NCI-H1694 (cell line): ENCODE results near the gene SLC24A4.
"Not testable (repeated sequence)": the region's sequence is repeated elsewhere in the genome, so short reads cannot be mapped to it uniquely, and the experiment has no call there.

Experiments
- DNase-seq: peaks from one replicate; lab custom pipeline; 2025; lab: John Stamatoyannopoulos, UW

Gene SLC24A4

DNA sequence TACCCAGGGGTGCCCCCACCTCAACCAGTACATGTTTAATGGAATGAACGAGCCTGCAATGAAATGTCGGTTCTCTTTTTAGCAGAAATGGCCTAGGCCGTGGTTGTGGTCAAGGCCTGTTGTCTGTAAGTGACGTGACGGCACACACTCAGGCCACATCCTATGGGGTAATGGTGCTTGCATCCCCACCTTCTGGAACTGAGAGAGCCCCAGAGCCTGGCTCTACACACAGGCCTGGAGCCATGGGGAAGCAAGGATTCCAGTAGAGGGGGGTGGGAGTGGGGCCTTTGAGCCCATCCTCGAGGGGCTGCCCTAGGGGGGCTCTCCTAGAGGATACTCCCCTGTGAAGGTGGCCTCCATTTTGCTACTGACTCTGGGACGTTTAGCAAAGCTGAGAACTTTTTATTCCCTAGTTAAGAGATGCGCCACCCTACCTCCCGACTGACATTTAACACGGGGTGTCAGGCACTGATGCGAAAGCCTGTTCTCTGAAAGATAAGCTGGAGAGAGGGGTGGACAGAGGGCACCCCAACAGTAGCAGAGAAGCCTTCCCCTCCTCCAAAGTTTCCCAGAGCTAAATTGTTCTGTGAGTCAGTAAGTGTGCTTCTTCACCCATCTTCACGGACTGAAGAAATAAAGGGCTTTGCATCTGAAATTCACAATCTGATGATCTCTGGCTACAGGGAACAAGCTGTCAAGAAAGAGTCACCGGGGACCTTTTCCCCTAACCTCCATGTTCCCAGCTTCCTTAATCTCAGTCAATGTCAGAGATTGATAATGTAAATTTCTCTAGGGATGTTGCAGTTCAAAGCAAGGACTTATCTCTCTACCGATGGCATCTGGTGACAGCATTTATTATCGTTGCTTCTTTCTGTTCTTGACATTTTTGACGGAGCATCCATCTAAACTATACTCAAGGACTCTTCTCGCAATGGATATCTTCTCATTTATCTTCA is 197.4 kb downstream of the SLC24A4 start:
- no peak for DNase-seq

DNA sequence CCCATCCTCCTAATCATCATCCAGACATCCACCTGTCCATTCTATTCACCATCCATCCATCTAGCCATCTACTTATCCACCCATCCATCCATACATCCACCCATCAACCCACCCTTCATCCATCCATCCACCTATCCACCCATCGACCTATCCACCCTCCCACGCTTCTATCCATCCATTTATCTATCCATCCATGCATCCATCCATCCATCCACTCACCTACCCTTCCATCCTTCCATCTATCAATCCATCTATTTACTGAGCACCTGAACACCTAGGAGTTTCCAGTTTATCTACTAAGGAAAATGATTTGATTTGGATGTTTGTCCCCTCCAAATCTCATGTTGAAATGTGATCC is 198.1 kb downstream of the SLC24A4 start:
- DNase-seq: no peak

DNA sequence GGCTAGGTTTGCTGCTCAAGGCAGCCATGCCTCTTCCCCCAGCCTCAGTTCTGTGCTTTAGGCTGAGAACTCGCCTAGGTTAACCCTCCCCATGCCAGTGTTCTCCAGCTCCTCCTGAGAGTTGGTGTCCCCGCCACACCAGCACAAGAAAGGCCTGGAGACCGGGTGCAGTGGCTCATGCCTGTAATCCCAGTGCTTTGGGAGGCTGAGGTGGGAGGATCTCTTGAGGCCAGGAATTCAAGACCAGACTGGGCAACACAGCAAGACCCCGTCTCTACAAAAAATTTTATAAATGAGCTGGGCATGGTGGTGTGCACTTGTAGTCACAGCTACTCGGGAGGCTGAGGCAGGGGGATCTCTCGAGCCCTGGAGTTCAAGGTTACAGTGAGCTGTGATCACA is 200.8 kb downstream of the SLC24A4 start:
- no peak for DNase-seq

DNA sequence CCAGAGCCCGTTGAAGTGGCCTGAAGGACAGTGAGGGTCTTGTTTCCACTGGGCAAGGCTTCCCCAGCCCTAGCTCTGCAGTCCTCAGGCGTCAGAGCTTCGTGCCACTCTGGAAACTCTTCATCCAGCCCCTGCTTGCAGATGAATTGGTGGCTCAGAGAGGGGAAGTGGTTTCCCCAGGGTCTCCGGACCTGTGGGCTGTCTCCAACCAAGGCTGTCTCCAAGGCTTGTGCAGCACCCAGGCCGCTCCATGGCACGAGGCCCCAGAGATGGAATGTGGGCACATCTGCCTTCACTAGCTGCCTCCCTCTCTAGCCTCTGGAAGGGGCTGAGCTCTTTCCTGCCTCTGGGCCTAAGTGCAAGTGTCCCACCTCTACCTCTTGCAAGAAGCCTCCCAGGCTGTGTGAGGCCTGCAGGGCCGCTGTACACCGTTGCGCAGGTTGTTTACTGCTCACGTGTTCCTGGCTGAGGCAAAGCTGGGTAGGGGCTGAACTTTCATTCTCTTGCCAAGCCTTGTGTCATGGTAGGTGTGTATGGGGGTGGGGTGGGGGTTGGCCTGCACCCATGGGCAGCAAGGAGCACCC is 201.7 kb downstream of the SLC24A4 start:
- DNase-seq: no peak

DNA sequence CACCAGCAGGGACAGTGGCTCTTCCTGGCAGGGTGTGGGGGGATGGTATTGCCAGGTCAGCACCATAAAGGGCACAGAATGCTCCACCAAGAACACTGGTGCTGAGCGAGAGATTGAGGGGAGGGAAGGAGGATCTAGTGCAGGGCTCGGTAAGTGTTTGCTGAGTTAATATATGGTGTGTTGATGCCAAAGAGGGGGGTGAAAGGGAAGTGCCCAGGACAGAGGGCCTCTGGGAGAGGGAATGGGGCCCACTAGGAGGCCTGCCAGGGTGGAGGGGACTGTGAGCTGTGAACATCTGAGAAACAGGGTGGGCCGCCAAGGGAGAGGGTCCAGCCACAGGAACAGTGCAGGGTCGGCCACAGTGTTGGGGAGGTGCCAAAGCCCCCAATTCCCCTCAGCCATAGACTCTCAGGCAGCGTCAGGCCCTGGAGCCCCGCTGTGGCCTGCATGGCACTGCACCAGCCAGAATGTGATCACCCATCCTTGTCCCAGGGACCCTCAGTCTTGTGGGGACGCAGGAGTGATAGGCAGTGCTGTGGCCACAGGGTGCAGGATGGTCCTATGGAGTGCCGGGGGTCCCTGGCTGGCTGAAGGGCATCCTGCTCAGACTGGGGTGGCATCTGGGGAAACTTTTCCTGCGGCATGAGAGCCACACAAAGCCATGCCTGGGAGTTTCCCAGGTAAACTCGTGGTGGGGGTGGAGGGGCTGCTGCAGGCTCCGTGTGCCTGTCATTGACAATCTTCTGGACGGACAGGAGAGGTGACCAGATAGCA is 202.5 kb downstream of the SLC24A4 start:
- no peak for DNase-seq

DNA sequence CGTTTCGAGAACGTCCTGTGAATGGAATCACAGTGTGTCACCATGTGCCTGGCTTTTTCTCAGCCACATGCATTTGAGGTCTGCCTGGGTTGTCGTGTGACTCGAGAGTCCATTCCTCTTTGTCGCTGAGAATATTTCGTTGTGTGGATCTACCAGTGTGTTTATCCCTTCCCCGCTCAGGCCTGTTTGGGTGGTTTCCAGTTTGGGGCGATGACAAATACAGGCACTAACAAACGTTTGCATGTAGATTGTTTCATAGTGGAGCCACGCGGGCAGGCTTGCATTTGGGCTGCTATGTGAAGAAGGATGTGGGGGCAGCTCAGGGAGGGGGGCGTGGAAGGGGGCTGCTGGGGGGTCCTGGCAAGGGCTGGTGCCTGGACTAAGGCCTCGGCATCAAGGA is 204.8 kb downstream of the SLC24A4 start:
- no peak for DNase-seq

DNA sequence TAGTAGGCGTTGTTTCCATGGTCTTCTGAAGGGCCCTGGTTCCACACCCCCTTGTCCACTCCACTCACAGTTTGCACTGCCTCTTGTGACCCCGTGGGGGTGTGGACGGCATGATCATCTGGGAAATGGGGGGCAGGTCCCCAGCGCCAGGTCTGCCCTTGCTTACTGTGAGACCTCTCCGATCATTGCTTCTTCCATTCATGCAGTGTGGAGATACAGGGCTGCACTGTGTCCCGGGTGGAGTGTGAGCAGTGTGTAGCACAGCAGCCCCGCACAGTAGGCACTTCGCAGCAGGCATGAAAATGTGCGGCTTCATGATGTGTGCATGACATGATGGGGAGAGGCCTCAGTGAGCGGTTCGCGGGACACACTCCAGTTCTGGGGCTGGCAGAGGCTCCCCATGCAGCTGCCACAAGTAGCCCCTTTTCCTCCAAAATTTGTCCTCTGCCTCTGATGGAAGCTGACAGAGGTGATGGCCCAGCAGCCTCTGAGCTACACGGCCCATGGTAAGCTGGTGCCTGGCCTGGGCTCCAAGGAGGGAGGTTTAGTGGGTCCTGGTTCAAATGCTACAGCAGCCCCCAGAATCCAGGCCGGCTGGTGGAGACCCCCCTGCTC is 205.6 kb downstream of the SLC24A4 start:
- DNase-seq: no peak

DNA sequence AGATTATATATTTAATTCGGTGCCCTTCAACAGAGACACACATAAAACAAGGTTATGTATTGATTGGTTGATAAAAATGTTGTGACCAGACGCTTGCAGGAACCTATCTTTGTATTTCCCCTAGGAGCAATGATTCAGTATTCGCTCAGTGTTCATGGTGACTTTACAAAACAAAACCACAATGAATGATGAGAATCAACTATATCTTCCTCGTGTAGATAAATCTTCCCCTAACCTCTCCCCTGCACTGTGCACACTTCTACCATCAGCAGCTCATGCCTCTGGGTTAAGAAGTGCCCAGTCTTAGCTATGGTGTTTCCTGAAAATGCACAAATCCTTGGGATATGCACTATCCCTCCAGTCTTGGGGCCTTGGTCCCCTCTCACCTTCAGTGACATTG is 206.9 kb downstream of the SLC24A4 start:
- no peak for DNase-seq

DNA sequence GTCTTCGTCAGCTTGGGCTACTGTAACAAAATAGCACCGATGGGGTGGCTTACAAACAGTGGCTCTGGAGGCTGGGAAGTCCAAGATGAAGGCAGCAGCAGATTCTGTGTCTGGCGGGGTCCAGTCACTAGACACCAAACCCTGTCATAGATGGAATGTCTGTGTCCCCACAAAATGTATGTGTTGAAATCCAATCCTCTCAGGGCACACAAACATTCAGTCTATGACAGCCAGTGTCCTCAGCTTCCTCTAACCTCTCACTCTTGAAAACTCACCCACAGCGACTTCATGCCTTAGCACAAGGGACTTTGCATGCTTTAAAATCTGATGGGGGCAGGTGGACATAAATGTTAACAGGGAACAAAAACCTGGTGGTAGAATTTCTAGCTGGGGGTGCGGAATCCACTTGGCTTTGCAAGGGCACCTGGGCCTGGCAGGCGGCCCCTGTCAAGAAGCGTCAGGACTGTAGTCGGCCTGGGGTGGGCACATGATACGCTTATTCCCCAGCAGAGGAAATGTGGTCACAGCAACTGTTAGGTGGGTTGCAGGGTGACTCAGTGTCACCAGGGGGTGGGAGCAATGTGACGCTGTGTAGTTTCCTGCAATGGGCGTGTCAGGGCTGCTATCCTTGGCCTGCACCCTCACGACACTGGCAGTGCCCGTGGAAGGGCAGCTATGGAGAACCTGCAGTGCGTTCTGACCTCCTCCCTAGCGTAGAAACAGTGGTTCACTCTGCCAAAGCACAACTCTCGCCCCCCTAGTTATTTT is 208.3 kb downstream of the SLC24A4 start:
- DNase-seq: no peak

DNA sequence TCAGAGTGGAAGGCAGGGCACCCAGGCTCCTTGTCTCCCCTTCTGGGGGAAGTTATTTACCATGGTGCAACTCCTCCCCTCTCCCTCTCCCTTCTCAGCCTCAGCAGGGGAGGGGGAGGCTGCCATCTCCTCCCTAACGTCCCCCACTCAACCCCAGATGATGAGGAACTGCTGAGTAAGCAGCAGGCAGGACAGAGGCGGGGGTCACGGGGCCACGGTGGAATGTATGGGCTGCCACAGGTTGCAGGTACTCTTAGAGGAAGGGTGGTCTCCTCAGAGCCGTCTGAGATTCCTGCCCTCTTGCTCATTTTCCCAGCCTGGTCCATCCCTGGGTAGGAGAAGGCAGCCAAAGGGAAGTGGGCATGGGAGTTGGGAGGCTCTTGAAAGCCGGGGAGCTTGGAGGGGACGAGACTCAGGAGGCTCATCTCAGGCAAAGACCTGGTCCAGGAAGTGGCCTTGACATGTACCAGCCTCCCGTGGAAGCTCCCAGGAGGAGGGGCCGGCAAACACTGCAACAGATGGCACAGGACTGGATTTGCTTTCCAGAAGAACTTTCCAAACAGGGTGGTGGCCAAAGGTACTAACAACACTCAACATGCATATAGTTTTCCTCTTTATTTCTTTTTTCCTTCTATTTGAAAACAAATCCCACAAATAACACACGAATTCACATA is 209.7 kb downstream of the SLC24A4 start:
- peak; percentile 13 for DNase-seq

DNA sequence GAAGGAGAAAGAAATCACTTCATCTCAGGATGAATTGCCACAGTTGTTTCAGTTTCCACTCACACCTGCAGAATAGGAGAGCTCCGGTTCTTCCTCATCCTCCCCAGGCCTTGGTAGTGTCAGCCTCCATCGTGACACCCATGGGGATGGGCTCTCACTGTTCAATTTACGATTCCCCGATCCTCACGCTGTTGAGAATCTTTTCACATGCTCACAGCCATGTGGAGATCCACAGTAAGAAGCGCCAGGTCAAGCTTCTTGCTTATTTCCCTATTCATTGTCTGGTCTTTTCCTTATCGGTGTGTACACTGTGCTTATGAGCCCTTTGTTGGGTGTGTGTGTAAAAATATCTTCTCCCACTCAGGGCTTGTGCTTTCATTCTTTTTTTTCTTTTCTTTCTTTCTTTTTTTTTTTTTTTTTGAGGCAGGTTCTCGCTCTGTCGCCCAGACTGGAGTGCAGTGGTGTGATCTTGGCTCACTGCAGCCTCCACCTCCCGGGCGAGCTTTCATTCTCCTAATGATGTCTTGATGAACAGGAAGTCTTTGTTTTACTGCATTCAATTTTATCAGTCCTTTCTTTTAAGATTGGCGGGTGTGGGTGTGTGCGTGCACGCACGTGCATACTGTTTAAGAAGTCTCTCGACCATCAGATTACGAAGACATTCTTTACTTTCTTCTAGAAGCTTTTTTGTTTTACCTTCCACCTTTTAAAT is 212.1 kb downstream of the SLC24A4 start:
- DNase-seq: no peak

DNA sequence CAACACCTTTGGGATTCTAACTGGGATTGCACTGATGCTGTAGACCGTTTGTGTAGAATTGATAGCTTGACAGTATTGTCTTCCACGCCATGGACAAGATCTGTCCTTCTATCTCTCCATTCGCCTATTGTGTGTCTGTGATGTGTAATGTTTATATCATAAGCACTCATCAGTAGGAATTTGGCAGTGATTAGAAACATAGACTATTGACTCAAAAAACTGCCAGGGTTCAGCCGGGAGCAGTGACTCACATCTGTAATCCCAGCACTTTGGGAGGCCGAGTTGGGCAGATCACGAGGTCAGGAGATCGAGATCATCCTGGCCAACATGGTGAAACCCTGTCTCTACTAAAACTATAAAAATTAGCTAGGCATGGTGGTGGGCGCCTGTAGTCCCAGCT is 213.3 kb downstream of the SLC24A4 start:
- DNase-seq: not testable (repeated sequence)

DNA sequence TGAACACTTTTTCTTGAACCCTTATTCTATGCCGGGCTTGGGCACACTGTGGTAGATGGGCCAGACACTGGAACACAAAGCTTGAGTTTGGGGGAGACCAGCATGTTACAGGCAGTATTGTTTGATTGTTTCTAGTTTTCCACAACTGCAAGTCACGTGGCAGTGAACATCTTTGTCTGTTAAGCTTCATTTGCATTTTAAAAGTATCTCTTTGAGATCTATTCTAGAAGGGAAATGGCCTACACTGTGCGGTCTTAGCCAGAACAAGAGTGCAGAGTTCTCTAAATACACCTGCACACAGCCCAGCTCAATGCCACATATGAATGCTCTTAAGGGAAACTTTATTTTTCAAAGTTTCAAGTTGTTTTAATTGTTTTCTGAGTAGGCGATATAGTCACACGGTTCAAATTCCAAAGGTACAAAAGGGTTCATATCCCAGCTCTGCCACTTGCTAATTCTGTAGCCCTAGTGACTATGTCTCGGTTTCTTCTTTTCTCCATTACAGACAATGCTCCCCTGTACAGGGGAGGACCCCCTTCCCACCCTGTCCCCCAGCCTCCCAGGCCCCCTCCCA is 215.5 kb downstream of the SLC24A4 start:
- no peak for DNase-seq

DNA sequence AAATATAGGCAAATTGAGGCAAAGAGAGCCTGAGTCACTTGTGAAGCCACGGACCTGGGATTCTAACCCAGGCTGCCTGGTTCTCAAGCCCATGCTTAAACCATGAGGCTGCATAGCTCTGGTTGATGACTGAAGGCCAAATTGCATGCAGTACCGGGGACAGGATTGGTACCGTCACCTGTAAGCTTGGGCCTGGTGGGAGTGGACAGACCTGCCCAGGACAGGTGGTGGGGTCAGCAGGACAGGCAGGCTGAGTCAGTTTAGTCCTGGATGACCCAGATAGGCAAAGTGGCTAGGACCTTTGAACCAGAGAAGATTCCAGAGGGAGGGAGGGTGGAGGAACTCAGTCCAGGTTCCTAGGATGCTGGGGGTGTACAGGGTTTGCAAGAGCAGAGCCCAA is 216.5 kb downstream of the SLC24A4 start:
- DNase-seq: no peak

DNA sequence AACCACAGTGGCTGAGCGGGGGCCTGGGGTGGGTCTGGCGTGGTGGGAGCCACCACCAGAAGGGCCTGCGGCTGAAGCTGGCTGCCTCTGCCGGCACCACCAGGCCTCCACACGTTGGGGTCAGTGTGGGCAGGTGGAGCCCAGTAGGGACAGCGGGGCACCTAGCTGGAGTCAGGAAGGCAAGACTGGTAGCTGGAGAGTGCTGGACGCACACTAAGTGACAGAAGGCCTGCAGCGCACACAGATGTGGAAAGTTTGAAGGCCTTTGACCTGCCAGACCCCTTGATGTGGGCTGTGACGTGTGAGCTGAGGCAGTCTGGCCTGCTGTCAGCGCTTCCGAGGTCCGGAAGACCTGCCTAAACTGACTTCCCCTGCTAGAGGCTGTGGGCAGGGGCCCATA is 216.9 kb downstream of the SLC24A4 start:
- DNase-seq: no peak

DNA sequence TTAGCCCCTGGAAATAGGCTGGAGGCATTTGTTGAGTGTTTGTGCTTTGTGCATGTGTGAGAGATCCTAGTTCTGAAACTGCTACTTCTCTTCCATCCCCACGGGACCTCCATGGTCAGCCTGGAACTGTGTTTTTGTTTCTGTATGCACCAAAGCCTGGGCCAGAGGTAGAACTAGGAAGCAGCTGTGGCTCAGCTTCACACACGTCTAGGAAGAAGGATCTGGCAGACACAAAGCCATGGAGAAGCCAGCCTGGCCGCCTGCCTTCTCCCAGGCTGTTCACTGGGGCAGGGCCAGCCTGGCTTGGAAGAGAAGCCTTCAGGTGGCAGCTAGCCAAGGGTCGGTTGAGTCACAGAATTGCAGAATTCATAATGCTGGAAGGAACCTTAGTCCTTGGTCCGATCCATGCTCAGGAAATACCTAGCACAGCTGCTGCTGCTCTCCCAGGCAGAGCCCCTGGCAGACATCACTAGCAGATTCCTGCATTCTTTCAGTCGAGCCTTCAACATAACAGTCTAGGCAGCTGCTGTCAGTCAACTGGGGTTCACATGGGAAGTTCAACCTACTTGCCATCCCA is 217.6 kb downstream of the SLC24A4 start:
- DNase-seq: peak; percentile 27

DNA sequence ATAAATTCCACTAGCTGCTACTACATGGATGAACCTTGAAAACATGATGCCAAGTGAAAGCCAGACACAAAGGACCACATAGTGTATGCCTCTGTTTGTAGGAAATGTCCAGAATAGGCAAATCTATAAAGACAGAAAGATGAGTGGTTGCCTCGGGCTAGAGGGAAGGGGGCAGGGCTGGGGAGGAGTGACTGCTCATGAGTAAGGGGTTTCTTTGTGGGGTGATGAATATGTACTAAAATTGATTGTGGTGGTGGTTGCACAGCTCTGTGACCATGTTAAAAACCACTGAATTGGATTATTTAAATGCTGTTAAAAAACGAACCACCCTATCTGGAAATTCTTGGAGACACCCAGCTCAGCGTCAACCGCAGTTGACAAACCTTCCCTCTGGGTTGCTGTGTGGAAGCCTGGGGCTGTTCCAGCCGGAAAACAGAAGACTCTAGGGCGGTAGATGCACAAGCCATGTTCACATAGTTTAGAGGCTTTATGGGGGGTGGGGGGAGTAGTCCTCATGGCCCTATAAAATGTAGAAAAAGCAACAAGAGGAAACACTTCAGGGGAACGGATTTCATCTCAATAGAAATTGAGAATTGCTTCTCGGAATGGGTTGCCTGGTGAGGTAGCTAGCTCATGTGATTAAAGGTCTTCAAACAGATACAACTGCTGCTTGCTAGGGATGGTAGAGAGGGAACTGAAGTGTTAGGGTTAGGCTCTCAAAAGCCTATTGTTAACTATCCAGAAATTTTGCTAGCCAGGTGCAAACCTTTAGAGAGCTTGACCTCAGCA is 220.0 kb downstream of the SLC24A4 start:
- no peak for DNase-seq

DNA sequence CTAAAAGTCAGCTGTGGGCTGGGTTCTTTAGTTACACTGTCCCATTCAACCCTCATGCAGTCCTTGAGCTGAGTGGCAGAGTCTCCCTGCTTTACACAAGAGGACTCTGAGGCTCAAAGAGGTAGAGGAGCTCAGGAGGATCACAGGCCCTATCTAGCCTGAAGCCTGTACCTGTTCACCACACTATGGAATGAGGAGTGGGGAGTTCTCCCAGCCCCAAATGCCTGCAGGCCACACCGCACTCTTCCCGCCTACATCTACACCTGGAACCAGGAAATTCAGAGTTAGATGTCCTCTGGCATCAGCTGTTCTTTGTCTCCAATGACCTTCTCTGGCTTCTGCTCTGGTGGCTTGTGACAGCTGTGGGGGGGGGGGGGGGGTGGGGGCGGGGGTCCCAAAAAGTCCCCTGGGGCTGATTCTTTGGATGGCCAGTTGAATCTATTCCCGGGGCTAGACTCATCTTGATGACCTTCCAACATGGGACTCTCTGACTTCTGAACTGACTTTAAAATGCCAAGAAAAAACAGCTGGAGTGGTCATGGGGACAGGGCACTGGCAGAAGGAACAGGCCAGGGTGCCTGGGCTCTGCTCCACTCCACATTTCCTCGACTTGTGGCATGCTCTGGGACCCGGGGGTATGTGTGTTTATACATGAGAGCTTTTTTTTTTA is 221.2 kb downstream of the SLC24A4 start:
- no peak for DNase-seq
